HFF-Myc (cell line): Measurements from ENCODE around the gene NUDT4.

Experiments
- DNase-seq: peaks from one replicate; pipeline ENCODE4 v3.0.0-alpha.2; 2011; ENCODE audit warnings: low read depth; ENCODE audit errors: extremely low read depth
- H3K4me3 ChIP-seq: replicated peaks from 2 replicates; pipeline ENCODE4 v1.5.1; 2011; ENCODE audit warnings: low read depth, mild to moderate bottlenecking, control low read depth, low read length
- TF ChIP-seq, protein P1 (sequence below): IDR thresholded peaks from 2 replicates; pipeline ENCODE4 v1.5.1; 2012; ENCODE audit warnings: mild to moderate bottlenecking, low read depth, low read length, control low read depth; ENCODE audit errors: missing control alignments

Gene NUDT4

DNA sequence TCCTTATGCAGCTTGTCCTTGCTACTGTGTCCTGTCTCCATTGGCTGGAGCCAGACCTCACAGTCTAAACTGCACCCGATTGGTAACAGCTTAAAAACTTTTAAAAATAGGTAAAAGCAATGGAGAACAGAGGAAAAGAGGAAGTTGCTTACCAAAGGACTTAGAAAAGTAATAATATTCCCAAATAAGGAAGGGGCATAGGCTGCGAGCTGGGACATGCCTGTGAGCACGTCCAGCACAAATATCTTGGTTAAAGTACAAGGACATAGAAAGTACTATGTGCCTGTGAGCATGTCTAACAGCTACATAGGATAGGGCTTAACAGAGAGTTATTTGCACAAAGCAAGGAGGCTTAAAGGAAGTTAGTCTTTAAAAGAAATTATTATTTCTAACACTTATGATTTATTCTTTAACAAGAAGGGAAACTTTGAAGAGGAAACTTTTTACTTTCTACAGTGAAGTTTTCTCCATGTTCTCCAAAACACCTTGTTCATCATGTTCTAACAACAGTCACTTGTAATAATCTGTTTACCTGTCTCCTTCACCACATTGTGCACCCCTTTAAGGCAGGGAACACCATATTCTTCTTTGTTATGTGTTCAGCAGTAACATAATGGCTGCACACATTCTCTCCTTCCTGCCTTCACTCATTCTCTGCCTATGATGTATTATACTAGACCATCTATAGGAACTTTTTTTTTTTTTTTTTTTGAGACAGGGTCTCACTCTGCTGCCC lies 73.9 kb downstream of the NUDT4 start:
- no peak for DNase-seq
- H3K4me3 ChIP-seq = no peak overlapping the region
- TF ChIP-seq, protein P1, sequence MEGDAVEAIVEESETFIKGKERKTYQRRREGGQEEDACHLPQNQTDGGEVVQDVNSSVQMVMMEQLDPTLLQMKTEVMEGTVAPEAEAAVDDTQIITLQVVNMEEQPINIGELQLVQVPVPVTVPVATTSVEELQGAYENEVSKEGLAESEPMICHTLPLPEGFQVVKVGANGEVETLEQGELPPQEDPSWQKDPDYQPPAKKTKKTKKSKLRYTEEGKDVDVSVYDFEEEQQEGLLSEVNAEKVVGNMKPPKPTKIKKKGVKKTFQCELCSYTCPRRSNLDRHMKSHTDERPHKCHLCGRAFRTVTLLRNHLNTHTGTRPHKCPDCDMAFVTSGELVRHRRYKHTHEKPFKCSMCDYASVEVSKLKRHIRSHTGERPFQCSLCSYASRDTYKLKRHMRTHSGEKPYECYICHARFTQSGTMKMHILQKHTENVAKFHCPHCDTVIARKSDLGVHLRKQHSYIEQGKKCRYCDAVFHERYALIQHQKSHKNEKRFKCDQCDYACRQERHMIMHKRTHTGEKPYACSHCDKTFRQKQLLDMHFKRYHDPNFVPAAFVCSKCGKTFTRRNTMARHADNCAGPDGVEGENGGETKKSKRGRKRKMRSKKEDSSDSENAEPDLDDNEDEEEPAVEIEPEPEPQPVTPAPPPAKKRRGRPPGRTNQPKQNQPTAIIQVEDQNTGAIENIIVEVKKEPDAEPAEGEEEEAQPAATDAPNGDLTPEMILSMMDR = no peak

DNA sequence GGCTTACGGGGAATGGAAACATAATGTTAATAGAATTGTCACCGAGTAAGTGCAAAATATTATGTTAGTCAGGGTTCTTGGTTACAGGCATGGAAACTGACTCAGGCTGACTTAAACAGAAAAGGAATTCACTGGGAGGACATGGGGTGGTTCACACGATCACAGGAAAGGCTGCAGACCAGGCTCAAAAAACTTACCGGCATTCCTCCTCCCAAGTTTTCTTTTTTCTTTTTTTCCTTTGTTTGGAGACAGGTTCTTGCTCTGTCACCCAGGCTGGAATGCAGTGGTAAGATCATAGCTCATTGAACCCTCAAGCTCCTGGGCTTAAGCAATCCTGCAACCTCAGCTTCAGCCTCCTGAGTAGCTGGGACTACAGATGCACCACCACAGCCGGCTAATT lies 75.9 kb downstream of the NUDT4 start:
- TF ChIP-seq, protein P1 = no peak
- no peak for DNase-seq
- no peak overlapping the region for H3K4me3 ChIP-seq

DNA sequence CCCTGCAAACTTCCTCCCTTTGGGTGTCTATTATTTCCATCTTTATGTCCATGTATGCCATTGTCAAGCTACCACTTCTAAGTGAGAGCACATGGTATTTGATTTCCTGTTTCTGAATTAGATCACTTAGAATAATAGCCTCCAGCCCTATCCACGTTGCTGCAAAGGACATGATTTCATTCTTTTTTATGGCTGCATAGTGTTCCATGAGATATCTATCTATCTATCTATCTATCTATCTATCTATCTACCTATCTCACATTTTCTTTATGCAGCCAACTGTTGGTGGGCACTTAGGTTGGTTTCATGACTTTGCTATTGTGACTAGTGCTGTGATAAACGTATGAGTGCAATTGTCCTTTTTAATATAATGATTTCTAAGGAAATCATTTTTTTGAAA lies 78.4 kb downstream of the NUDT4 start:
- no peak overlapping the region for H3K4me3 ChIP-seq
- TF ChIP-seq, protein P1 = no peak
- DNase-seq = no peak
